ENCODE measurements around the gene FBN2.

GRCh38 chr5:128462330-128462729 is 75.7 kb downstream of the FBN2 start:
- TF ChIP-seq EZH2phosphoT487 (IDR thresholded peaks at IDR 0.05; ENCODE audit: low read depth, severe bottlenecking, unreplicated experiment) (no peak), CTCF (IDR thresholded peaks at IDR 0.05; ENCODE audit: poor library complexity) (no peak)
